SK-N-MC (cell line): ENCODE data around the gene ORM2.

Experiments used
- DNase-seq: peaks from one replicate; pipeline ENCODE4 v3.0.0-alpha.2; 2011; ENCODE audit warnings: low read depth, low spot score
- H3K27ac ChIP-seq: fragments of 200-600 bp; sonication (generic); 2 replicates; pipeline ENCODE4 v1.5.1; 2016; ENCODE audit warnings: mixed run types
- H3K36me3 ChIP-seq: fragments of 200-600 bp; sonication (generic); 2 replicates; pipeline ENCODE4 v1.6.1; 2017; ENCODE audit warnings: antibody characterized with exemption, low read length, mixed read lengths; ENCODE audit not compliant: insufficient read depth
- H3K4me3 ChIP-seq: fragments of 200-600 bp; sonication (generic); 2 replicates; pipeline ENCODE4 v1.5.1; 2016
- H3K9ac ChIP-seq: fragments of 200-600 bp; sonication (generic); 2 replicates; pipeline ENCODE4 v1.8.0; 2017; ENCODE audit warnings: mixed run types, mixed read lengths; ENCODE audit not compliant: insufficient read length
- H3K9me3 ChIP-seq: fragments of 200-600 bp; sonication (generic); 2 replicates; pipeline ENCODE4 v1.6.1; 2017; ENCODE audit warnings: low read depth, mild to moderate bottlenecking, antibody characterized with exemption, low read length, moderate library complexity, mixed read lengths
- EZH2 ChIP-seq: fragments of 200-600 bp; sonication (generic); IDR thresholded peaks from one replicate; pipeline ENCODE4 v1.6.1; 2017; ENCODE audit warnings: antibody characterized with exemption
- FOXP2 ChIP-seq: optimal IDR thresholded peaks from 2 replicates; pipeline ENCODE3; 2011; ENCODE audit warnings: mild to moderate bottlenecking, moderate library complexity; ENCODE audit not compliant: insufficient read depth; ENCODE audit errors: extremely low read length, control extremely low read depth
- POLR2AphosphoS5 ChIP-seq: IDR thresholded peaks from 2 replicates; pipeline ENCODE4 v1.6.1; 2012; ENCODE audit warnings: mild to moderate bottlenecking, low read depth, low read length, borderline replicate concordance

The ORM2 gene

DNA sequence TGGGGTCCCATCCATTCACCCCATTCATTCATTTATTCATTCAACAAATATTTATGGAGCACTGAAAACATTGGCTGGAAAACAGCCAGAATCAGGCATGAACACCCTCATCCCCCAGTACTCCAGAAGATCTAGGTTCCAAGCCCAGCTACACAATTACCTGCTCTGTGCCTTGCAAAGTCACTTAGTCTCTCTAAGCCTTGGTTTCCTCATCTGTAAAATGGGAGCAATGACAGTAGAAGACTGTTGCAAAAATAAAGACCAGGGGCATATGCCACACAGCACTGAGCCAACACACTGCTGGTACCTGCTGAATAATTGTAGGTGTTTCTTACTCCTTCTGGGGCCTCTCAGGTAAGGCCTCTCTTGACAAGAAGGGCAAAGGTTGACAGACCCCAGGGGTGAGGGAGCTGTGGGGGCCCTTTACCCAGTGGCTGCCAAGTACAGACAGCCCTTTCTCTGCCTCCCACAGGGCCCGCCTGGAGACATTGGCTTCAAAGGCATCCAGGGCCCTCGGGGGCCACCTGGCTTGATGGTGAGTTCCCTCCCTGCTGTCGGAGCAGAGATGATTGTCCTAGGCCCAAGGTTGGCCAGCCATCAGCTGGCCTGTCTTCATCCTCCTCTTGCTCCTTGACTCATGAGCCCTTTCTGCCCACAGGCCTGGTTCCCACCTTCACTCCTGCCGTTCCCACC lies 29.4 kb upstream of the ORM2 start:
- no peak overlapping the region for H3K4me3 ChIP-seq
- H3K9ac ChIP-seq, result no peak overlapping the region
- H3K9me3 ChIP-seq, result no peaks in the 10 kb centered on the region
- TF ChIP-seq EZH2, result no peak
- no peak for TF ChIP-seq FOXP2
- no peak for TF ChIP-seq POLR2AphosphoS5
- H3K36me3 ChIP-seq, result peaks cover 14% of the 10 kb centered on the region
- DNase-seq, result no peak
- no peak overlapping the region for H3K27ac ChIP-seq

DNA sequence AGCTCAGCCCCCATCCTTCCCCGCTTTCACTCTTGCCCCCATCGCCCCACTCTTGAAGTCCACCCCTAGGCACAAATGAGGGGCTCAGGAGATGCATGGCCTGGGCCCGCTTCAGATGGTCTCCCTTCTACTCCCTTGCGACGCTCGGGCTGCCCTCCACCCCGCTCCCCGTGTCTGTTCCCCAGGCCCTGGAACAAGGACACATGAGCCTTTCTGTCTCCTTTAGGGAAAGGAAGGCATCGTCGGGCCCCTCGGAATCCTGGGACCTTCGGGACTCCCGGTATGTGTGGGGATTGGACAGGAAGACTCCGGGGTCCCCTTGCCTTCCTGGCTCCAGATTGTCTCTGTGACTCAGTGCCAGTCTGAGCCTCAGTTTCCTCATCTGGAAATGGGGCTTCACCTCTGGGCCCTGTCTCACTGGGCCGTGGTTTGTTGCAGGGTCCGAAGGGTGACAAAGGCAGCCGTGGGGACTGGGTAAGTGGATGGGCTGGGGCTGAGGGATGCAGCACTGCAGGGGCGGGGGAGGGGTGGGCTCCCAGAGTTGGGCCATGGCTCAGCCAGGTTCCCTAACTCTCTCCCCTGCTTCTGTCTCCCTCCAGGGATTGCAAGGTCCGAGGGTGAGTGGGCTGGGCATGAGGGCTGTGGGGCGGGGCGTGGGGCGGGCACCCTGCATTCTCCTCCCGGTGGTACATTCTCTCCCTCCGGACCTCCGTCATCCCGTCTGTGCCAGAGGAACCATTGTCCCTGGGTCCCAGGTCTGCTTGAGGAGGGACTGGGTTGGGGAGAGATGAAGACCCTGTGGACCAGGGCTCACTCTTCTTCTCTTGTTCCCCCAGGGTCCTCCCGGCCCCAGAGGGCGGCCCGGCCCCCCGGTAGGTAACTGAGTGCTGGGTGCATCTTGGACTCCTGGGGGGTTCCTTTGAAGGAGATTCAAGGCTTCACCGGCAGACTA lies 28.5 kb upstream of the ORM2 start:
- Histone ChIP-seq H3K4me3 (no peak overlapping the region), H3K9ac (no peak overlapping the region), H3K27ac (no peak overlapping the region), H3K36me3 (peaks cover 5% of the 10 kb centered on the region), H3K9me3 (no peaks in the 10 kb centered on the region)
- DNase-seq, result no peak
- no peak for TF ChIP-seq EZH2
- TF ChIP-seq POLR2AphosphoS5, result no peak
- TF ChIP-seq FOXP2, result no peak

DNA sequence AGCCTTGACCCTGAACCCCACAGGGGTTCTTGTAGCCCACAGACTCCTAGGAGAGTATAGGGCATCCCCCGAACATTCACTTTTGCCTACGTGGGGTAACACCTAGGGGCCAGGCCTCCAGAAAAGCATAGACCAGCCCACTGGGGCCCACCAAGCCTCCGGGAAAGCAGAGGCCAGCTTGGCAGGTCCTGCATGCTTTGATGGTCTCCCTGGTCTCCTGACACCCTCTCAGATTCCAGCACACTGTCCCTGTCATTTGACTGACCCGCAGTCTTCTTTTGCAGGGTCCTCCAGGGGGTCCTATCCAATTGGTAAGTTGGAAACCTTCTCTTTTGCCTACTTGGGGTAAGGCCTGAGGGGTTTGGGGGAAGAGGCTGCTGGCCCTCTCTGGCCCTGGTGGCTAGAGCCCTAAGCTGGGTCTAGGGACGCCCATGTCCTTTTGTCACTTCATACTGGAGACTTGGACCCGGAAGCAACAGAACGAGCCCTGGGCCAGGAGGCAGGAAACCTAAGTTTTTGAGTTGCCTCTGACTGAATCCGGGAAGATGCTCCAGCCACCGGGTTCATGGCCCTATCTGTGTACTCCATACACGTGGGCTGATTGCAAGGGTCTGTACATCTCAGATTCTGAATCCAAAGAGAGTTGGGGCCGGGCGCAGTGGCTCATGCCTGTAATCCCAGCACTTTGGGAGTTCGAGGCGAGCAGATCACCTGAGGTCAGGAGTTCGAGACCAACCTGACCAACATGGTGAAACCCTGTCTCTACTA lies 27.7 kb upstream of the ORM2 start:
- Histone ChIP-seq H3K4me3 (no peak overlapping the region), H3K36me3 (no peaks in the 10 kb centered on the region), H3K9ac (no peak overlapping the region), H3K27ac (no peak overlapping the region), H3K9me3 (no peaks in the 10 kb centered on the region)
- DNase-seq, result no peak
- TF ChIP-seq EZH2 (no peak), POLR2AphosphoS5 (no peak), FOXP2 (no peak)

DNA sequence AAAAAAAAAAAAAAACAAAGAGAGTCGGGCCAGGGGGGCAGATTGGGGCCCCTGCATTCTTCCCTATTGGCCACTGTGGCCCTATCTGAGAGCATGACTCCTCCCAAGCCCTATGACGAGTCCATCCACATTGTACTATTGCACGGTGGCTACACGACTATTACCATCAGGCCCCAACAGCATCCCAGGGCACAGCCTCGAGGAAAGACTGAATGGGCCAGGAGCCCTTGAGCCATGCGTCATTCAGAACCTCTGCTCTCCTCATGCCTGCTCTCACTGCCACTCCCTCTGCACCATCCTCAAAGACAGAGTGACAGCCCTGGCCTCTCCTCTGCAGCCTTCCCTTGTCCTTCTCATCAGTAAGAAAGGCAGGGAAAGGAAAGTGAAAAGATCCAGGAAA lies 26.9 kb upstream of the ORM2 start:
- no peaks in the 10 kb centered on the region for H3K36me3 ChIP-seq
- no peak overlapping the region for H3K4me3 ChIP-seq
- TF ChIP-seq FOXP2, result no peak
- H3K27ac ChIP-seq, result no peak overlapping the region
- H3K9me3 ChIP-seq, result no peaks in the 10 kb centered on the region
- DNase-seq, result no peak
- H3K9ac ChIP-seq, result no peak overlapping the region

DNA sequence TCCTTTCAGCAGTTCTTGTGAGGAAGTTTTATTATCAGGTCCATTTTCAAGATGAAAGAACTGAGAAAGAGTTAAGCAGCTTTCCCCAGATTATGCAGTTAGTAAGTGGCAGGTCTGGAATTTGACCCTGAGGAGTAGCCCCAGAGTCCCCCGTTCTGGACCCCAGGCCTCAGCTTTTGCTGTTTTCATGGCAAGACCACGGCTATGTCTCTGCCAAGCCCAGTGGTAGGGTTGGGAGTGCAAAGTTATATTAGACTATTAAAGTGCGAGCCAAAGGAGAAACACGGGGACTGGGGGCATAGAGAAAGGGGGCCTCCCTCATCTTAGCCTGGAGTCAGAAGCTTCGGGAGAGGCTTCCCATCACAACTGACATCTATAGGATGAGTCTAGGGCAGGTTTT lies 26.1 kb upstream of the ORM2 start:
- TF ChIP-seq POLR2AphosphoS5, result no peak
- no peak for TF ChIP-seq EZH2
- TF ChIP-seq FOXP2, result no peak
- Histone ChIP-seq H3K9ac (no peak overlapping the region), H3K36me3 (no peaks in the 10 kb centered on the region), H3K4me3 (no peak overlapping the region), H3K9me3 (no peaks in the 10 kb centered on the region), H3K27ac (no peak overlapping the region)
- no peak for DNase-seq

DNA sequence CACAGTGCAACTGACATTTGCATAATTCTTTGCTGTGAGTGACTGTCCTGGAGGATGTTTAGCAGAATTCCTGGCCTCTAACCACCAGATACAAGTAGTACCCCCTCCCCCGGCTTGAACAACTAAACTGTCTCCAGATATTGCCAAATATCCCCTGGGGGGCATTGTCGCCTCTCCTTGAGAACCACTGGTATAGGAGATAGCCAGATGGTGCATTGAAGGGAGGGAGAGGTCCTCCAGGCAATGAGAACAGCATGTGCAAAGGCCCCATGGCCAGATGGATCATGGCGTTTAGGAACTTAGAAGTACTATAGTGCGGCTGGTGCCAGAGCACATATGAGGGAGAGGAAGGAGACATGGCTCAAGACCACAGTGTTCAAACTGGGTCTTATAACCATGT lies 25.7 kb upstream of the ORM2 start:
- Histone ChIP-seq H3K9me3 (no peaks in the 10 kb centered on the region), H3K9ac (no peak overlapping the region), H3K4me3 (no peak overlapping the region), H3K36me3 (no peaks in the 10 kb centered on the region), H3K27ac (no peak overlapping the region)
- TF ChIP-seq FOXP2 (no peak), POLR2AphosphoS5 (no peak), EZH2 (no peak)
- no peak for DNase-seq

DNA sequence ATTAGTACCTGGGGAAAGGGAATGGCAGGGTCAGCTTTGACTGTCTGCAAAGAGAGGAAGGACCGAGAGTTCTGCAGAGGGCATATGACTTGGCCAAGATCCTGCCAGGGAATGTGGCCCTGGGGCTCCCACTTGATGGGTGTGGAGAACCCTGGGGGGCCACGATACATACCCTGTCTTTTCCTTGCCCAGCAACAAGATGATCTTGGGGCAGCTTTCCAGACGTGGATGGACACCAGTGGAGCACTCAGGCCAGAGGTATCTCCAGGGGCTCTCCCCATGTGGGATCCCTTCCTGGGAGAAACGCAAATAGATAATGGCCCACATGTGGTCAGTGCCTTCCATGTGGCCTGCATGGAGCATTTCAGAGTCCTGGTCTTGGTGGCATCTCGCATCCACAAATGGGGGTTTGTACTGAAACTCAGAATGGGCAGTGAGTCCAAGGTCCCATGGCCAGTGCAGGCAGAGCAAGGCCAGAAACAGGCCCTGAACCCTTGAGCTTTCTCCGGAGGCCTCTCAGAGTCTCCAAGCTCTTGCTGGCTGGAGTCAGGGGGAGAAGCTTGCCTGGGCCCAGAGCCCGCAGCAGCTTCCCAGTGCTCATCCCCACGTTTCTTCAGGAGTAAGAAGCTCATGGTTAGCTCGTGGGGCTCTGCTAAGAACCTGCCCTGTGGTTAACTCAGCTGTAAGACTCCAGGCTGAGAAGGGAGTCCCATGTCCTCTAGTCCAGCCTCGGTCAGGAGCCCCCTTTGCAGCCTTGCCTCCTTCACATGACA lies 25.1 kb upstream of the ORM2 start:
- H3K36me3 ChIP-seq, result no peaks in the 10 kb centered on the region
- H3K9ac ChIP-seq, result no peak overlapping the region
- no peak for TF ChIP-seq EZH2
- TF ChIP-seq FOXP2, result no peak
- no peak for TF ChIP-seq POLR2AphosphoS5

DNA sequence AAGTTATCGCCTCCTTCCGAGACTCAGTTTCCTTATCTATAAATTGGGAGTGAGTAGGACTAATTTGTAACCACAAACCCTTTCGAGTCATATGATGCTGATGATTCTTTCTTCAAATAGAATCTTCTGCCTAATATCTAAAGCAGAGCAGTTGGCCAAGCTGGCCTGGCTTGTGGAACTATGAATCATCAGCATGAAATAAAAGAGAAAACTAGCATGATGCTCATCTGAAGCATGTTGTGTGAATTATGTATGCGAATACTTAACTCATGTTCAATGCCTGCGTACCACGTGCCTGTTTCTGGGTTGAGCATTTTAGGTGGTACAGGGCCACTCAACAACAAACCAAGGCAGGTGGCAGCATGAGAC lies 21.8 kb upstream of the ORM2 start:
- no peak for TF ChIP-seq FOXP2
- no peak for TF ChIP-seq EZH2
- TF ChIP-seq POLR2AphosphoS5, result no peak
- no peak for DNase-seq
- H3K4me3 ChIP-seq, result no peak overlapping the region
- no peaks in the 10 kb centered on the region for H3K9me3 ChIP-seq
- H3K36me3 ChIP-seq, result no peaks in the 10 kb centered on the region
- no peak overlapping the region for H3K9ac ChIP-seq
- no peak overlapping the region for H3K27ac ChIP-seq

More for the DNA sequence above, 25.1 kb upstream of the ORM2 start:
- Histone ChIP-seq H3K4me3 (no peak overlapping the region), H3K27ac (no peak overlapping the region), H3K9me3 (no peaks in the 10 kb centered on the region)
- DNase-seq, result no peak
